GM18499 (cell line): ENCODE measurements around the gene ABCF2.

Experiments
- ATAC-seq: cut with Tn5 transposase; IDR thresholded peaks from one replicate; pipeline ENCODE4 v1.9.1; 2021; ENCODE audit warnings: moderate number of reproducible peaks; ENCODE audit not compliant: insufficient read depth, unreplicated experiment

Gene ABCF2

DNA sequence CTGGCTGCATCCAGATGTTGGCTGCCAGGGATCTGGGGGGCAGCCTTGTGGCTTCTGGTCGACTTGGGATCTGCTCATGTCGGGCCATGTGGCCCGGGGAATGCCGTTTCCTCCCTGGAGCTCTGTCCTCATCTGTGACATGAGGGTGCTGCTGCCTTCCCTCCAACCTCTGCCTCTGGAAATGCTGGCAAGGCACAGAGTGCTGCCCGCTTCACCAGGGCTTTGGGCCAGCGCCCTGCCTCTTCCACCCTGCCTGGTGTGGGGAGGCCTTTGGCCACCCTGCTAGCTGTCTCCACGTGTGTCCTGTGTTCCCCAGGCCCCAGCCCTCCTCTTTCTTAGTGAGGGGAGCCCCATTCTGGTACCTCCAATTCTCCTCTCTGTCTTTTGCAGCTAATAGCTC is 27.3 kb upstream of the ABCF2 start:
- ATAC-seq: no peak

- ATAC-seq: no peak
These were observed 26.1 kb upstream of the ABCF2 start for GRCh38 chr7:151252961-151253711.

- ATAC-seq: no peak
These were observed 25.5 kb upstream of the ABCF2 start for GRCh38 chr7:151252561-151252835.

DNA sequence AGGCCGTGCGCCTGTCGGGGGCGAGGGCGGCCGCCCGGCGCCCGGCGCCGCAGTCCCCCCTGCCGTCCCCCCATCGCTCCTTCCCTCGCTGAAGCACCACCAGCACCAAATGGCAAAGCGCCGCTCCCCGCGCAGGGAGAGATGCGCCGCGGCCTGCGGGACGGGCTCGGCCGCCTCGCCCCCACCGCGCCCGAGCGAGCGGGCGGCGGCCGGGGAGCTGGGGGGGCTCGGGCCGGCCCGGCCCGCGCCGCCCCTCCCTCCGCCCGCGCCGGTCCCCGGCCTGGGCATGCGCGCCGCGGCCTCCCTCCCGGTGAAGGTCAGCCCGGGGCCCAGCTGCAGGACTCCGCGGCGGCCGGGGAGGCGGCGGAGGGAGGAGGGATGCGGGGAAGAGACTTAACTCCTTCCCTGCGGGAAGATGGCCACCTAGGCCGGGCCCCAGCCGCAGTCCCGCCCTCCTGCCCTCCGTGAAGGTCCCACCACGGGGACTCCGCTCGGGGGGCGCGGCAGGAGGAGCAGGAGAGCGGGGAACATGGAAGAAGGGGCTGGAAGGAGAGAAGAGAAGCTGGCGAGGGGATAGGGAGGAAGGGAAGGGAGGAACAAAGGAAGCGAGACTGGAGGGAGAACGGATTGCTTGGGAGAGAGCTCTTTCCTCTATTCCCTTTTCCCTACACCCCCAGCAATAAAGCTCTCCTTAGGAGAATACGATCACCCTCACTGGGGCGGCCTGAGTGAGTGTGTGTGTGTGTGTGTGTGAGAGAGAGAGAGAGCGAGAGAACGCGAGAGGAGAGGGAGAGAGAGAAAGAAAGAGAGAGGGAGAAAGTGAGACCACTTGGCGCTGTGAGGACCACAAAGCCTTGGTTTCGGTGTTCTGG is 24.9 kb upstream of the ABCF2 start:
- ATAC-seq: no peak

DNA sequence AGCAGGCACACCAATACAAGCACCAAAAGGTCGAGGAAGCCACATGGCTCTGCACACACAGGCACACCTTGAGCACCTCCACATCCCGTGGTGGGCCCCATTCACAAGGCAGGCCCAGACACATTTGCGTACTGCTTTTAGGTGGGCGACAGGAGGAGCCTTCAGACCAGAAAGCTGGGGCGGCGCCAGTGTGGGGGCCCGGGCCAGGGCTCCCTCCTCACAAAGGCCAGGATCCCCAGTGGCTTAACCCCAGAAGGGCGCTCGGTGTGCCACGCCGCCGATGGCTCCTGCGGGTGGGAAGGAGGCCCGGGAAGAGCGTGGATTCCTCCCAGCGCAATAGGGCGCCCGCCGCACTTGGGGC is 24.3 kb upstream of the ABCF2 start:
- ATAC-seq: no peak

GRCh38 chr7:151250181-151251132 is 23.5 kb upstream of the ABCF2 start:
- ATAC-seq: no peak

DNA sequence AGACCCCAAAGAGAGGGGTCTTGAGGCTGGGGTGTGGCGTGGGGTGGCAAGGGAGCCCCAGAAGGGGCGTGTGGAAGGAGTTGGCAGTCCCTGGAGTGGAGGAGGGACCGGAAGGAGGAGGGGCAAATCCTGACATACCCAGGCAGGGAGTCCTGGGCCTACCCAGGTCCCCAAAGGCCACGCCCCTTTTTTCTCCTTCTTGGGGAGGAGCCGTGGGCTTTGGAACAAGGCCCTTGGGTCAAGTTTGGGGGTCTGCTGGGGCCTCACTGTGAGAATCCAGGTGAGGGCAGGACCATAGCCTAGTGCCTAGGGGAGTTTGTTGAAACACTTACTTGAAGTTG is 22.7 kb upstream of the ABCF2 start:
- ATAC-seq: no peak

- no peak for ATAC-seq
These were observed 22.2 kb upstream of the ABCF2 start for GRCh38 chr7:151249034-151249731.

DNA sequence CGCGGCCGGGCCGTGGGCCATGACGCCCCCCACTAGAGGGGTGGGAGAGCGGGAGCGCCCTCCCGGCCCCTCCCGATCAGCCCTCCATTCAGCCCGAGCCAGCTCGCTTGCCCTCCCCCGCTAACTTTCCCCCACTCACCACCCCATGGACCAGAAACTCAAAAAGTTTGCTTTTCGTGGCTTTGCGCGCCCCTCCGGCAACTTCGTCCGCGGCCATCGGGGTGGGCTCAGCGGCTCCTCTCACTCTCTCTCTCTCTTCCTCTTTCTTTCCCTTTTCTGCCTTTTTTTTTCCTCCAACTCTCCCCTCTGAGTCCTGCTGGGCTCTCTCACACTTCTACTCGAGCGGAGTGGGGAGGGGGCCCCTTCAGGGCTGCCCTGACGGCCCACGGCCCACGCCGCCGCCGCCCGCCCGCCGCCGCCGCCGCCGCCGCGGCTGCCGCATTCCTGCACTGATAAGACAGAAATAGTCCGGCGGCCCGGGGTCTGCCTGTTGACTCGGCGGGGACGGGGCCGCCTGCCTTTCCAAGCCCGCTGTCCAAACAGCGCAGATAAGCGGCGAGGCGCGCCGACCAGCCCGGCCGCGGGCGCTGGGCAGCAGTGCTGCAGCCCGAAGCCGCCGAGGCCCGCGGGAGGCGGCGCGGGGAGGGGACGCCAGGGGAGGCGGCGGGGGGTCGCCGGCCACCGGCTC is 21.5 kb upstream of the ABCF2 start, which contains the start of gene SMARCD3:
Gene SMARCD3 (minus strand): TSS at position 349 of the 688 bp plus-strand sequence. CDS start 132 bp downstream, at position 217.
- ATAC-seq: no peak

- ATAC-seq: no peak
These were observed 20.8 kb upstream of the ABCF2 start for GRCh38 chr7:151247611-151248345.

GRCh38 chr7:151246851-151247580 is 20.0 kb upstream of the ABCF2 start:
- no peak for ATAC-seq

DNA sequence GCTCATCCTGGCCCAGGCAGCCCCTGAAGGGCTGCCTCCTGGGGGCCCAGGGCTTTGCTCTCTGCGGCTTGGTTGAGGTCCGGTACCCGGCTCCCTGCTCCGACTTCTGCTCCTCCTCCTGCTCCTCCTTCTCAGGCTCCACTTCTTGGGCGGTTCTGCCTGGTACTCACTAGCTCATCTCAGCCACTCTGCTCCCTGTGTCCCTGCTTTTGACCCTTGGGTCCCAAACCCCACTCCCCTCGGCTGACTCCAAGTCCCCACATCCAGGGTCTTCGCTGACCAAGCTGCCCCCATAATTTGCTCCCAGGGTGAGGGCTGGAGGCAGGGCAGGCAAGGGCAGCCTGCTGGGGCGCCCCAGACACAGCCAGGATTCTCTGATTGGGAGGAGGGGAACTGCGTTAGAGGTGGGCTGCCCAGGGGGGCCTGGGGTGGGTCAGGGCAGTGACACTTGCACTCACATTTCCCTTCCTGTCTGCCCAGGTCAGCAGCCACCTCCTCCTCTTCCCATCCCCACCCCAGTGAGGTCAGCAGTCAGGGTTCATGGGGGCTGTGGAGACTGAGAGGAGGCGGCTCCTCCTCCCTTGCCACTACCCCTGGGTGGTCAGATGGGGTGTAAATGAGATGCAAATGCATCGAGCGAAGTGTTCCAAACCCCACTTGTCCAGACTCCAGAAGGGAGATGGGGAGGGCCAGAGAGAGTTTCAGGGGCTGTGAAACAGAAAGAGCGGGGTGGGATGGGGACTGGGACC is 19.3 kb upstream of the ABCF2 start:
- ATAC-seq: no peak

DNA sequence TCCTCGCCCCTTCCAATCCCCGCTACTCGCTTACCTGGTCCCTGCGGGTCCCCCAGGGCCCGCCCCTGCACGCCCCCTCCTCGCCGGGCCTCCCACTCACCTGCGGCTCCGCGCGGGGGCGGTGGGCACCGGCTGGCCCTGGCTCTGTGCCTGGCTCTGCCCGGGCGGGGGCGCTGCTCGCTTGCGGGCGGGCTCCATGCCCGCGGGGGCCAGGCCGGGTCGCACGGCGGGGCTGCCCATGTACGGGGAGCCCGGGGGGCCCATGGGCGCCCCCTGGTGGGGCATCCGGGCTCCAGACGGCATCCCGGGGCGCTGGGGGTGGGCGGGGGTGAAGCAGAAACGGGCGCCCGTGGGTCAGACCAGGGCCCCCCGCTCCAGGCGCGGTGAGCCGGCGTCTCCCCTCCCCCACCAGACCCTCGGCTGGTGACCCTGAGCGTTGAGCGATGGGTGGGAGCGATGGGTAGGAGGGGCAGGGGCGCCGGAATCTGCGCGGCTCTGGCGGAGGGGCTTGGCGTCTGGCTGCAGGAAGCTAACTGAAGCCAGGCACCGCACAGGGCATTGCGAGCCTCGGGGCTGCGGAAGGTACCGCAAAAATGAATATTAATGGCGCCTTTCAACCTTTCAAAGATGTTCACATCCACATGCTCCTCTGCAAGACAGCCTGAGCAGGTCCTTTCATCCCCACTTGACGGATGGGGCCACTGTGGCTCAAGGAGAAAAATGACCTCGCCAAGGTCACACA is 18.5 kb upstream of the ABCF2 start:
- ATAC-seq: no peak

GRCh38 chr7:151244841-151245346 is 17.9 kb upstream of the ABCF2 start:
- no peak for ATAC-seq

- ATAC-seq: no peak
These were observed 17.3 kb upstream of the ABCF2 start for GRCh38 chr7:151244196-151244840.
